ENCODE results near the gene MRPL4.

DNA sequence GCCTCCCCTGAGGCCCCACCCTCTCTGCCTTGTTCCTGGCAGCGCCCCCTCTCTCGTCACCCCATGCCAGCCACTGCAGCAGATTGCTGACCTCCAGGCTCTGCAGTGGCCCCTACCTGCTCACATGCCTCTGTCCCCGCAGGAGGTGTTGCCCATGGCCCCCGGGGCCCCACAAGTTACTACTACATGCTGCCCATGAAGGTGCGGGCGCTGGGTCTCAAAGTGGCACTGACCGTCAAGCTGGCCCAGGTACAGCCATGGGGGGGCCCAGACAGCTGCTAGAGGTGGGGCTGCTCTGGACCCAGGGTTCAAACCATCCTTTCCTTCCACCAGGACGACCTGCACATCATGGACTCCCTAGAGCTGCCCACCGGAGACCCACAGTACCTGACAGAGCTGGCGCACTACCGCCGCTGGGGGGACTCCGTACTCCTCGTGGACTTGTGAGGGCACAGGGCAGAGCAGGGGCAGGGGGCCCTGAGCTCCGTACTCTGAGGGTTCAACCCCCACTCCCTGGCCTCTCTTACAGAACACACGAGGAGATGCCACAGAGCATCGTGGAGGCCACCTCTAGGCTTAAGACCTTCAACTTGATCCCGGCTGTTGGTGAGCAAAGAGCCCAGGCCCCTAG, 6.2 kb downstream of the MRPL4 start:
- TF ChIP-seq, protein P1, sequence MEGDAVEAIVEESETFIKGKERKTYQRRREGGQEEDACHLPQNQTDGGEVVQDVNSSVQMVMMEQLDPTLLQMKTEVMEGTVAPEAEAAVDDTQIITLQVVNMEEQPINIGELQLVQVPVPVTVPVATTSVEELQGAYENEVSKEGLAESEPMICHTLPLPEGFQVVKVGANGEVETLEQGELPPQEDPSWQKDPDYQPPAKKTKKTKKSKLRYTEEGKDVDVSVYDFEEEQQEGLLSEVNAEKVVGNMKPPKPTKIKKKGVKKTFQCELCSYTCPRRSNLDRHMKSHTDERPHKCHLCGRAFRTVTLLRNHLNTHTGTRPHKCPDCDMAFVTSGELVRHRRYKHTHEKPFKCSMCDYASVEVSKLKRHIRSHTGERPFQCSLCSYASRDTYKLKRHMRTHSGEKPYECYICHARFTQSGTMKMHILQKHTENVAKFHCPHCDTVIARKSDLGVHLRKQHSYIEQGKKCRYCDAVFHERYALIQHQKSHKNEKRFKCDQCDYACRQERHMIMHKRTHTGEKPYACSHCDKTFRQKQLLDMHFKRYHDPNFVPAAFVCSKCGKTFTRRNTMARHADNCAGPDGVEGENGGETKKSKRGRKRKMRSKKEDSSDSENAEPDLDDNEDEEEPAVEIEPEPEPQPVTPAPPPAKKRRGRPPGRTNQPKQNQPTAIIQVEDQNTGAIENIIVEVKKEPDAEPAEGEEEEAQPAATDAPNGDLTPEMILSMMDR (IDR thresholded peaks at IDR 0.05) = no peak
- TF ChIP-seq POLR2AphosphoS5 (IDR thresholded peaks at IDR 0.05) (no peak), POLR2A (IDR thresholded peaks at IDR 0.05) (no peak), EP300 (IDR thresholded peaks at IDR 0.05; ENCODE audit: low read depth) (no peak)
